ENCODE data around the gene WWOX. TPM values are rescaled to one million over a fixed set of nuclear protein-coding genes. Genes with fewer than 3 reads are reported as not detected.

The WWOX gene
- total and polyA plus RNA-seq, 2 of the 8 experiments (the other 6 are each of a cell fraction or from before 2014, with no cell fraction given), result 5.4 to 16.7 TPM

DNA sequence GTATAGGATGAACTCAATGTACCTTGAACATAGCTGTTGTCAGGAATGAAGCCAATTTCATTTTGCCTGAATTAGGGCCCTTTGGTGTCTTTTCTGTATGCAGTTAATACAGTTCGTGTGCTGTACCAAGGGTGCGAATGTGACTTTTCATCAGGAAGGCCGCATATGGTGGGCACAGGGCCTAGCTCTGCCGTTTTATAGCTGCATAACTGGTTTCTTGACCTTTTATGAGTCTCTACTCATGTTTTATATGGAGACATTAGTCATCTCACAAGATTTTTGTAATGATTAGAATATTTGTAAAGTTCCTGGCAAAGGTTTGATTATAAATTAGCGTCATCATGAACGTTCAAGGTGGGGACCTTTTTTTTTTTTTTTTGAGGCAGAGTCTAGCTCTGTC is 989.5 kb downstream of the WWOX start:
- no peak overlapping the region for H2BK20ac ChIP-seq (ENCODE audit: low read length)
- no peak overlapping the region for H2BK5ac ChIP-seq (ENCODE audit: low read depth, low read length)
- no peak overlapping the region for H4K5ac ChIP-seq (ENCODE audit: insufficient read length, low read depth, low read length)
- DNase-seq (ENCODE audit: low read depth in 1 of 2, low spot score in 2 of 2), result no peak
- no peak overlapping the region for H4K91ac ChIP-seq (replicated peaks; ENCODE audit: insufficient read length, low read length)
- H2AFZ ChIP-seq (ENCODE audit: low read length), result no peak overlapping the region
- no peak overlapping the region for H4K8ac ChIP-seq (ENCODE audit: extremely low read depth, insufficient read depth, low read length)
- H3K23ac ChIP-seq (ENCODE audit: insufficient read length), result no peak overlapping the region
- H3K79me2 ChIP-seq (ENCODE audit: control insufficient read depth in 1 of 2, insufficient read depth in 2 of 2, low read length in 2 of 2), result no peaks in the 10 kb centered on the region
- H3K56ac ChIP-seq (replicated peaks; ENCODE audit: insufficient read length, low read depth, low read length), result no peak overlapping the region
- no peak overlapping the region for H2BK15ac ChIP-seq (ENCODE audit: low read length)
- no peak overlapping the region for H3K27ac ChIP-seq (ENCODE audit: low read depth, low read length)
- H3K9ac ChIP-seq (replicated peaks in 1 of 4; ENCODE audit: extremely low read depth in 1 of 4, low read depth in 3 of 4, low read length in 3 of 4), result no peak overlapping the region
- H3K79me1 ChIP-seq (ENCODE audit: low read depth, low read length), result no peaks in the 10 kb centered on the region
- no peak overlapping the region for H3K4me3 ChIP-seq (ENCODE audit: extremely low read depth in 1 of 4, insufficient read depth in 2 of 4, low read depth in 3 of 4, low read length in 4 of 4)
- H4K20me1 ChIP-seq (replicated peaks in 1 of 2; ENCODE audit: control insufficient read depth in 1 of 2, insufficient read depth in 2 of 2, low read length in 2 of 2), result no peaks in the 10 kb centered on the region
- no peaks in the 10 kb centered on the region for H3K27me3 ChIP-seq (replicated peaks in 1 of 4; ENCODE audit: control insufficient read depth in 3 of 4, extremely low read depth in 1 of 4, insufficient read depth in 3 of 4, low read length in 3 of 4)
- H2AK5ac ChIP-seq (ENCODE audit: low read depth, low read length), result no peak overlapping the region
- no peaks in the 10 kb centered on the region for H3K9me3 ChIP-seq (ENCODE audit: insufficient read depth in 2 of 2, low read depth in 1 of 2, low read length in 1 of 2)
- no peak overlapping the region for H3K18ac ChIP-seq (ENCODE audit: extremely low read depth, low read length)
- H3K4me2 ChIP-seq (ENCODE audit: insufficient read depth in 1 of 2, low read depth in 2 of 2, low read length in 2 of 2), result no peak overlapping the region
- H3K4ac ChIP-seq (replicated peaks; ENCODE audit: insufficient read length, low read depth, low read length), result no peak overlapping the region
- H3K4me1 ChIP-seq (replicated peaks in 1 of 4; ENCODE audit: control insufficient read depth in 3 of 4, insufficient read depth in 4 of 4, low read length in 3 of 4), result no peaks in the 10 kb centered on the region; a peak in 1 of 7 replicates
- no peak overlapping the region for H2BK12ac ChIP-seq (ENCODE audit: low read depth, low read length)
- no peaks in the 10 kb centered on the region for H3K36me3 ChIP-seq (ENCODE audit: control insufficient read depth in 2 of 4, insufficient read depth in 4 of 4, low read length in 3 of 4)
- no peak overlapping the region for H2BK120ac ChIP-seq (replicated peaks; ENCODE audit: low read depth, low read length)
- FAIRE-seq, result no peak
- no peak overlapping the region for H3K14ac ChIP-seq (ENCODE audit: insufficient read length)
- WGBS, 2 experiments (ENCODE audit: extremely low coverage in 1 of 2, insufficient coverage in 1 of 2, insufficient read length in 1 of 2, insufficient replicate concordance in 2 of 2, low coverage in 1 of 2, low lambda C conversion rate in 2 of 2, missing lambda C conversion rate in 1 of 2), result 99% methylated on average over 6 of the region's 6 CpGs; no CpG with 5 or more reads in 1 of the 2 experiments
- no peaks in the 10 kb centered on the region for H3K23me2 ChIP-seq (ENCODE audit: low read depth, low read length)
- POLR2A ChIA-PET (ENCODE audit: partially characterized antibody), result no interaction called here
- CTCF ChIA-PET (ENCODE audit: partially characterized antibody), result interaction anchor here (0.8 kb wide), 1 partner anchor 11 kb away, joined by 3 read pairs; no protein-coding TSS in a partner anchor
- no peak for TF ChIP-seq RBBP5 (IDR thresholded peaks at IDR 0.05; ENCODE audit: borderline replicate concordance, low read depth, low read length)
- no peak for TF ChIP-seq KDM1A (IDR thresholded peaks at IDR 0.05; ENCODE audit: borderline replicate concordance, low read length)
- TF ChIP-seq SIRT6 (IDR thresholded peaks at IDR 0.05; ENCODE audit: low read length), result no peak
- TF ChIP-seq TAF7 (optimal IDR thresholded peaks at IDR 0.05; ENCODE audit: borderline replicate concordance, low read depth, low read length), result no peak
- no peak for TF ChIP-seq BRCA1 (IDR thresholded peaks at IDR 0.05; ENCODE audit: low read depth, low read length)
- no peak for TF ChIP-seq CBX5 (IDR thresholded peaks at IDR 0.05; ENCODE audit: low read depth, low read length)
- no peak for TF ChIP-seq EZH2 (IDR thresholded peaks at IDR 0.05; ENCODE audit: low read depth, low read length, severe bottlenecking)
- TF ChIP-seq CHD1 (IDR thresholded peaks at IDR 0.05; ENCODE audit: low read depth, low read length), result no peak
- TF ChIP-seq, protein P1, sequence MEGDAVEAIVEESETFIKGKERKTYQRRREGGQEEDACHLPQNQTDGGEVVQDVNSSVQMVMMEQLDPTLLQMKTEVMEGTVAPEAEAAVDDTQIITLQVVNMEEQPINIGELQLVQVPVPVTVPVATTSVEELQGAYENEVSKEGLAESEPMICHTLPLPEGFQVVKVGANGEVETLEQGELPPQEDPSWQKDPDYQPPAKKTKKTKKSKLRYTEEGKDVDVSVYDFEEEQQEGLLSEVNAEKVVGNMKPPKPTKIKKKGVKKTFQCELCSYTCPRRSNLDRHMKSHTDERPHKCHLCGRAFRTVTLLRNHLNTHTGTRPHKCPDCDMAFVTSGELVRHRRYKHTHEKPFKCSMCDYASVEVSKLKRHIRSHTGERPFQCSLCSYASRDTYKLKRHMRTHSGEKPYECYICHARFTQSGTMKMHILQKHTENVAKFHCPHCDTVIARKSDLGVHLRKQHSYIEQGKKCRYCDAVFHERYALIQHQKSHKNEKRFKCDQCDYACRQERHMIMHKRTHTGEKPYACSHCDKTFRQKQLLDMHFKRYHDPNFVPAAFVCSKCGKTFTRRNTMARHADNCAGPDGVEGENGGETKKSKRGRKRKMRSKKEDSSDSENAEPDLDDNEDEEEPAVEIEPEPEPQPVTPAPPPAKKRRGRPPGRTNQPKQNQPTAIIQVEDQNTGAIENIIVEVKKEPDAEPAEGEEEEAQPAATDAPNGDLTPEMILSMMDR (IDR thresholded peaks at IDR 0.05; ENCODE audit: control extremely low read depth in 1 of 3, insufficient read depth in 1 of 3, low read depth in 1 of 3, low read length in 3 of 3), result no peak
- TF ChIP-seq RAD21 (IDR thresholded peaks at IDR 0.05 in 1 of 2, conservative IDR thresholded peaks at IDR 0.05 in 1 of 2; ENCODE audit: low read depth in 2 of 2, low read length in 2 of 2), result no peak
- TF ChIP-seq ZNF274 (IDR thresholded peaks at IDR 0.05; ENCODE audit: borderline replicate concordance, extremely low read depth, low read length), result no peak

Data from H1 (cell line).